Measurements from ENCODE around the gene PDZD2.

PDZD2 gene

DNA sequence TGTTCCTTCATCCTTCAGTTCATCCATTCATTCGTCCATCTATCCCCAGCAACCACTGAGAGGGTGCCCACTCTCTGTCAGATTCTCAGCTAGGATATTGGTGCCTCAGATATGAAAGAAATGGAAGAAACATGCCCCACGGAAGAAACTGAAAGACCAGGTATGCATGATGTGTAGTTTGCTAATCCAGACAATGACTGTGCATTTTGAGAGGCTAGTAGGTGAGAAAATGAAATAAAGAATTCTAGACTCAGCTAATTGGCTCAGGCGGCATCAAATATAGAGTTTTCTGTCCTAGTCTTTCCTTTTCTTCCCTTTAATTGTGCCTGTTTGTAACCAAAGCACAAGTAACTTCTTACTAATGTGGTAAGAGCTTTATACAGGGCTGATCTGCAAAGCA is 104.7 kb downstream of the PDZD2 start:
- no peak overlapping the region for H3K27ac ChIP-seq (ENCODE audit: insufficient read depth, low read depth, low read length, poor library complexity, severe bottlenecking)
- no peaks in the 10 kb centered on the region for H3K4me1 ChIP-seq (ENCODE audit: control insufficient read depth, insufficient read depth, low read length)
- H3K9me3 ChIP-seq (ENCODE audit: control insufficient read depth, low read length): no peaks in the 10 kb centered on the region
- no peaks in the 10 kb centered on the region for H3K27me3 ChIP-seq (ENCODE audit: control insufficient read depth, insufficient read depth, low read length, poor library complexity, severe bottlenecking)
- H3K36me3 ChIP-seq (ENCODE audit: control insufficient read depth, insufficient read depth, low read length): no peaks in the 10 kb centered on the region
- no peak overlapping the region for H3K4me3 ChIP-seq (ENCODE audit: insufficient read depth, low read depth, low read length)
- 92% methylated on average over 2 to 3 of the region's 3 CpGs for WGBS, 2 experiments

GRCh38 chr5:31748458-31749172 is 109.7 kb downstream of the PDZD2 start:
- 85 to 89% methylated on average over 3 of the region's 3 CpGs for WGBS, 2 experiments

DNA sequence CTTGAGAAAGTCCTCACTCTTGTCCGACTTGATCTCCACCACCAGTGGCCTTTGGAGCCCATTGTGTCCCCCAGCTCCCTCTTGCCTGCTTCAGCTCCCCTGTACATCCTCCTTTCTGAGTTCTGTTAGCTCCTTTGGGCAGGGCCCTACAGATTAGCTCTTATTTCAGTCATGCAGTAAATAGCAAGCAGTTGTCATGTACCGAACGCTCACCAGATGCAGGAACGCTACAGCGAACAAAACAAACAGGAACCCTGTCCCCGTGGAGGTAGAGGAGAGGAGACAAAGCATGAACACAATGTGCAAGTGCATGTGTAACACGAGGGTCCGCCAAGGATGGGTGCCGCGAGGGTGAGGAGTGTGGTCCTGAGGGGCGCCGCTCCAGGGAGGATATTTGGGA is 111.3 kb downstream of the PDZD2 start:
- Histone ChIP-seq H3K9me3 (ENCODE audit: control insufficient read depth, low read length) (no peaks in the 10 kb centered on the region), H3K36me3 (ENCODE audit: control insufficient read depth, insufficient read depth, low read length) (no peaks in the 10 kb centered on the region), H3K4me3 (ENCODE audit: insufficient read depth, low read depth, low read length) (no peak overlapping the region), H3K27me3 (ENCODE audit: control insufficient read depth, insufficient read depth, low read length, poor library complexity, severe bottlenecking) (no peaks in the 10 kb centered on the region), H3K4me1 (ENCODE audit: control insufficient read depth, insufficient read depth, low read length) (peaks cover 8% of the 10 kb centered on the region), H3K27ac (ENCODE audit: insufficient read depth, low read depth, low read length, poor library complexity, severe bottlenecking) (no peak overlapping the region)
- WGBS, 2 experiments: 91% methylated on average over 12 of the region's 12 CpGs

More at GRCh38 chr5:31748458-31749172, 109.7 kb downstream of the PDZD2 start:
- H3K9me3 ChIP-seq (ENCODE audit: control insufficient read depth, low read length): no peaks in the 10 kb centered on the region
- H3K36me3 ChIP-seq (ENCODE audit: control insufficient read depth, insufficient read depth, low read length): no peaks in the 10 kb centered on the region
- no peaks in the 10 kb centered on the region for H3K27me3 ChIP-seq (ENCODE audit: control insufficient read depth, insufficient read depth, low read length, poor library complexity, severe bottlenecking)
- H3K4me3 ChIP-seq (ENCODE audit: insufficient read depth, low read depth, low read length): no peak overlapping the region
- no peaks in the 10 kb centered on the region for H3K4me1 ChIP-seq (ENCODE audit: control insufficient read depth, insufficient read depth, low read length)
- no peak overlapping the region for H3K27ac ChIP-seq (ENCODE audit: insufficient read depth, low read depth, low read length, poor library complexity, severe bottlenecking)

- no peak overlapping the region for H3K4me3 ChIP-seq (ENCODE audit: insufficient read depth, low read depth, low read length)
- WGBS, 2 experiments: 78 to 91% methylated on average over 3 of the region's 3 CpGs
- H3K9me3 ChIP-seq (ENCODE audit: control insufficient read depth, low read length): no peaks in the 10 kb centered on the region
- no peaks in the 10 kb centered on the region for H3K36me3 ChIP-seq (ENCODE audit: control insufficient read depth, insufficient read depth, low read length)
- no peak overlapping the region for H3K27ac ChIP-seq (ENCODE audit: insufficient read depth, low read depth, low read length, poor library complexity, severe bottlenecking)
- no peaks in the 10 kb centered on the region for H3K27me3 ChIP-seq (ENCODE audit: control insufficient read depth, insufficient read depth, low read length, poor library complexity, severe bottlenecking)
- peaks cover 8% of the 10 kb centered on the region for H3K4me1 ChIP-seq (ENCODE audit: control insufficient read depth, insufficient read depth, low read length)
Observed at GRCh38 chr5:31751610-31752009, 112.7 kb downstream of the PDZD2 start.

GRCh38 chr5:31753700-31754357 is 114.9 kb downstream of the PDZD2 start:
- no peak overlapping the region for H3K4me3 ChIP-seq (ENCODE audit: insufficient read depth, low read depth, low read length)
- no peaks in the 10 kb centered on the region for H3K27me3 ChIP-seq (ENCODE audit: control insufficient read depth, insufficient read depth, low read length, poor library complexity, severe bottlenecking)
- WGBS, 2 experiments: 7 to 9% methylated on average over 9 of the region's 9 CpGs
- H3K4me1 ChIP-seq (ENCODE audit: control insufficient read depth, insufficient read depth, low read length): peaks cover 8% of the 10 kb centered on the region
- H3K27ac ChIP-seq (ENCODE audit: insufficient read depth, low read depth, low read length, poor library complexity, severe bottlenecking): no peak overlapping the region
- no peaks in the 10 kb centered on the region for H3K9me3 ChIP-seq (ENCODE audit: control insufficient read depth, low read length)
- no peaks in the 10 kb centered on the region for H3K36me3 ChIP-seq (ENCODE audit: control insufficient read depth, insufficient read depth, low read length)

GRCh38 chr5:31754358-31754704 is 115.4 kb downstream of the PDZD2 start:
- Histone ChIP-seq H3K27ac (ENCODE audit: insufficient read depth, low read depth, low read length, poor library complexity, severe bottlenecking) (no peak overlapping the region), H3K27me3 (ENCODE audit: control insufficient read depth, insufficient read depth, low read length, poor library complexity, severe bottlenecking) (no peaks in the 10 kb centered on the region), H3K4me1 (ENCODE audit: control insufficient read depth, insufficient read depth, low read length) (peaks cover 8% of the 10 kb centered on the region), H3K4me3 (ENCODE audit: insufficient read depth, low read depth, low read length) (no peak overlapping the region), H3K9me3 (ENCODE audit: control insufficient read depth, low read length) (no peaks in the 10 kb centered on the region), H3K36me3 (ENCODE audit: control insufficient read depth, insufficient read depth, low read length) (no peaks in the 10 kb centered on the region)
- WGBS, 2 experiments: 57 to 59% methylated on average over 4 of the region's 4 CpGs

DNA sequence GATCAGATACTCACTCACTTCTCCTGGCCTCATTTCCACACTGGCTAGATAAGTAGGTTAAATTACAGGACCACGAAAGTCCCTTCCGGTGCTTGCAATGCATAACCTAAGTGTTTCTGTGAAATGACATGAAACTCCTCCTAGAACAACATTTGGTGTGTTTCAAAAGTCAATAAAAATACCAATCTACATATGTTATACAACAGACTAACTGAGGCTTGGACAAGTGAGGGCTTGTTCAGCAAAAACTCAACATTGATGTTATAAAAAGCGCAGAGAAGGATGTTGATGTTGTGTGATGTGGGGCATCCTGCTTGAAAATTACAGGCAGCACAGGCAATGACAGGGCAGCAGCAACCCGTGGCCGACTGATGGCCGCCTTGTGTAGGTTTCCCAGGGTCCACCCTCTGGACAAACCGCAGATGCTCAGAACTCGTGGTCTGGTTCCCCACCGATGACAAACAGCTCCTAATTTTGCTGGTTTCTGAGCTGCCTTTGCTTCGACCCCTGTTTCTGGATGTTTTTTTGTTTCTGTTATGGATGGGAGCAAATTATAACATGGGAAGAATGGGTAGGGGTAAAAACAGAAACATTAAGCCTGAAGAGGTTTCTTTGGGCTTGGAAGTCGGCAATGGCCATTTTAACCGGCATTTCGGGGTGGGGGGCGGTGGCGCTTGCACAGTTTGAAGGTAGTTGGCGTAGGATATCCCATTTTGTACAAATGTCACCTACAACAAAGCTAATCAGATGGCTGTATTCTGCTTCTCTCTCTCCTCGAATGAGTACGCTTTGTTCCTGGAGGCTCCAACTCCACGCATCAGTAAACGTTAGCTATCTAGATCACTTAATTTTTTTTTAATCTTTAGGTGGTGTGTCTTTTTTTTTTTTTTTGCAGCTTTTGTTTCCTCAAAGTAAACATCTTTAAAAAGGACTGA is 116.1 kb downstream of the PDZD2 start:
- Histone ChIP-seq H3K36me3 (ENCODE audit: control insufficient read depth, insufficient read depth, low read length) (no peaks in the 10 kb centered on the region), H3K4me3 (ENCODE audit: insufficient read depth, low read depth, low read length) (no peak overlapping the region), H3K27me3 (ENCODE audit: control insufficient read depth, insufficient read depth, low read length, poor library complexity, severe bottlenecking) (no peaks in the 10 kb centered on the region), H3K9me3 (ENCODE audit: control insufficient read depth, low read length) (no peaks in the 10 kb centered on the region), H3K4me1 (ENCODE audit: control insufficient read depth, insufficient read depth, low read length) (peaks cover 8% of the 10 kb centered on the region), H3K27ac (ENCODE audit: insufficient read depth, low read depth, low read length, poor library complexity, severe bottlenecking) (no peak overlapping the region)
- WGBS, 2 experiments: 92 to 94% methylated on average over 18 of the region's 20 CpGs

DNA sequence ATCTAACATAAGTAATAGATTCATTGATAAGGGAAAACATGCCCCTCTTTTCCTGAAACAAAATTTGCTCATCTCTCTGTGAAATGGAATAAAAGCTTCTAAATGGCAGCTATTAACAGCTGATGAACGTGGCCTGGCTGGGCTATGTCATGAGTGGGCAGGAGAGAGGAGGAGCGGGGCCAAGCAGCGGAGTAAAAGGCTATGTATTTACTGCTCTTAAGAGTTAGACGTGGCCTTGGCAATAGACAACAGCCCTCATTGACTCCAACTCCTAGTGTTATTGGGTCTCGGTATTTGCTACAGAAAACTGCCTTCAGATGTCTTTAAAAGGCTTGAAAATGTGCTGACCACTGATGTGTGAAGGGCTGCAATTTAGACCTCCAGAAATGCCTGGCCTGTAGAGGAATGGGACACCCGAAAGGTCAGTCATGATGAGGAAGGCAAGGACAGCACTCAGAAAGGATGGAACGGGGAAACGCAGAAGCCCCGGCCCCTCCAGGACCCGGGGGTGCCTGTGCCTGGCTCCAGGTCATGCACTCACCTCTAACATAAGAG is 116.8 kb downstream of the PDZD2 start:
- H3K4me3 ChIP-seq (ENCODE audit: insufficient read depth, low read depth, low read length): no peak overlapping the region
- H3K27me3 ChIP-seq (ENCODE audit: control insufficient read depth, insufficient read depth, low read length, poor library complexity, severe bottlenecking): no peaks in the 10 kb centered on the region
- no peaks in the 10 kb centered on the region for H3K9me3 ChIP-seq (ENCODE audit: control insufficient read depth, low read length)
- H3K4me1 ChIP-seq (ENCODE audit: control insufficient read depth, insufficient read depth, low read length): peaks cover 8% of the 10 kb centered on the region
- WGBS, 2 experiments: 93 to 94% methylated on average over 10 of the region's 10 CpGs
- H3K27ac ChIP-seq (ENCODE audit: insufficient read depth, low read depth, low read length, poor library complexity, severe bottlenecking): no peak overlapping the region
- no peaks in the 10 kb centered on the region for H3K36me3 ChIP-seq (ENCODE audit: control insufficient read depth, insufficient read depth, low read length)

DNA sequence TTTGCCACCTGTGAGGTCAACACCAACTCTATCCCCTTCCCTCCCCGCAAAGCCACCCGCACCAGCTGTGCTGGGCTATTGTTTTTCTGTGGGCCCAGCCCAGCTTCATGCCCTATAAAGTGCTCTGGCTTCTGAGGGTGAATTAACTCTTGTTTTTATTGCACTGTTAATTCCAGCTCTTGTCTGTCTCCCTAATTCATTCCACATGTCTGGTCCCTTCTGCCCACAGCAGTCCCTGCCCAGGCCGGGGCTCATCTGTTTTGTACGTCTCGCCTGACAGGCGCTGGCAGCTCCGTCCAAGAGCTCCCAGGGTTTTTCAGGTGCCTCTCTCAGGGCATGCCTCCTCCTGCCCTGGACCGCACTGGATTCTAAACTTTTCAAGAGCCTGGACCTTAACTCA is 118.9 kb downstream of the PDZD2 start:
- 88 to 92% methylated on average over 8 of the region's 8 CpGs for WGBS, 2 experiments
- no peaks in the 10 kb centered on the region for H3K36me3 ChIP-seq (ENCODE audit: control insufficient read depth, insufficient read depth, low read length)

More for the DNA sequence above, 118.9 kb downstream of the PDZD2 start:
- no peak overlapping the region for H3K4me3 ChIP-seq (ENCODE audit: insufficient read depth, low read depth, low read length)
- H3K27me3 ChIP-seq (ENCODE audit: control insufficient read depth, insufficient read depth, low read length, poor library complexity, severe bottlenecking): no peaks in the 10 kb centered on the region
- H3K4me1 ChIP-seq (ENCODE audit: control insufficient read depth, insufficient read depth, low read length): peaks cover 8% of the 10 kb centered on the region
- H3K27ac ChIP-seq (ENCODE audit: insufficient read depth, low read depth, low read length, poor library complexity, severe bottlenecking): no peak overlapping the region
- H3K9me3 ChIP-seq (ENCODE audit: control insufficient read depth, low read length): no peaks in the 10 kb centered on the region
